Measurements from ENCODE around the gene ACTN2.
"Not testable (repeated sequence)": the region's sequence is repeated elsewhere in the genome, so short reads cannot be mapped to it uniquely, and the experiment has no call there.

Gene ACTN2

DNA sequence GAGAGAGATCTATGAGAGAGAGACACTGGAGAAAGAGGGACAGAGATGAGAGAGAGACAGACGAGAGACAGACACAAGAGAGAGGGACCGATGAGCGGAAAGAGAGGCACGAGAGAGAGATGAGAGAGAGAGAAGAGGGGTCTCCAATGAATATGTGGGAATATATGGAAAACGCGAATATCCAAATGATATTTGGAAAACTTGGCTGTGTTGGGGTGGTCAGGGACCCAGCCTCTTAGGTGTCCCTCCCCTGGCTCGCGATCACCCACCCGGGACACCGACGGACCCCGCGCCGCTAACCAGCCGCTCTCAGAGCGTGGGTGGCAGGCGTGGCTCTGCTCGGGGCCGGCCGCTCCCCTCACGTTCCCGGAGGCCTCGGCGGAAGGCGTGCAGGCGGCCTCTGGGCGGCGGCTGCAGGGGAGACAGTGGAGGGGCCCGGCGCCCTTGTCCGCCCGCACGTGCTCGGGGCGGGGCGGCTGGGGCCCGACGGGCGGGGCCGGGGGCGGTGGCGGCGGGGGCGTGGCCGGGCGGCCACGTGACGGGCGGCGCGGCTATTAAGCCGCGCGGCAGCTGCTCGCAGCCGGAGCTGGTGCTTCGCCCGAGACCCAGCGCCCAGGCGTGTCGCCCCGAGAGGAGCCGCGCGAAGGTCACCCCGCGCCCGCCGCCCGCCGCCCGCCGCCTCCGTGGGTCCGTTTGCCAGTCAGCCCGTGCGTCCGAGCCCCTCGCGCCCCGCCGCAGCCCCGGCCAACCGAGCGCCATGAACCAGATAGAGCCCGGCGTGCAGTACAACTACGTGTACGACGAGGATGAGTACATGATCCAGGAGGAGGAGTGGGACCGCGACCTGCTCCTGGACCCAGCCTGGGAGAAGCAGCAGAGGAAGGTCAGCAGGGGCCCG lies at the start of gene ACTN2:
Gene ACTN2, plus strand, starts transcription at position 583 of the 898 bp plus-strand sequence. Its CDS starts 175 bp downstream, at position 758.
- H3K36me3 ChIP-seq (ENCODE audit: insufficient read depth, low read length): no peaks in the 10 kb centered on the region
- H3K4me1 ChIP-seq (ENCODE audit: insufficient read depth, low read length): no peaks in the 10 kb centered on the region
- no peaks in the 10 kb centered on the region for H3K9me3 ChIP-seq (ENCODE audit: control insufficient read depth, insufficient read depth, low read length)
- H3K9ac ChIP-seq (ENCODE audit: low read depth, low read length): peak within 1 kb of the TSS; percentile 54

DNA sequence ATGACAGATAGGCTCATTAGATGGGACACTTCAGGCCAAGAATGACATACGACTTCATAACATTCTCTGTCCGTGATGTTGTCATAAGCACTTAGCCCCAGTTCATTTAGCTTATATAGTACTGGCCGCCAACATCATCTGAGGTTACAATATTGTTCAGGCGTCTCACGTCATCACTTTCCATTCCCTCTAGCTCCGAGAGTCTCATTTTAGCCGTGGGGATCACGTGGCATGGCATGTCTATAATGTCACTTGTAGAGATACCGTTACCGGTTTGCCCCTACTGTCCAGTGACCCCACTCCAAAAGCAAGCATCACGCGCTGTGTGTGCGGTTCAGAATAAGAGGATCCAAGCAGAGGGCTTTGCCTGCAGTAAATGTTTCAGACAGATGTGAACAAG lies 47.4 kb upstream of the ACTN2 start:
- H3K4me1 ChIP-seq (ENCODE audit: insufficient read depth, low read length): no peaks in the 10 kb centered on the region
- H3K9me3 ChIP-seq (ENCODE audit: control insufficient read depth, insufficient read depth, low read length): no peaks in the 10 kb centered on the region
- H3K9ac ChIP-seq (ENCODE audit: low read depth, low read length): no peak overlapping the region
- H3K36me3 ChIP-seq (ENCODE audit: insufficient read depth, low read length): no peaks in the 10 kb centered on the region

DNA sequence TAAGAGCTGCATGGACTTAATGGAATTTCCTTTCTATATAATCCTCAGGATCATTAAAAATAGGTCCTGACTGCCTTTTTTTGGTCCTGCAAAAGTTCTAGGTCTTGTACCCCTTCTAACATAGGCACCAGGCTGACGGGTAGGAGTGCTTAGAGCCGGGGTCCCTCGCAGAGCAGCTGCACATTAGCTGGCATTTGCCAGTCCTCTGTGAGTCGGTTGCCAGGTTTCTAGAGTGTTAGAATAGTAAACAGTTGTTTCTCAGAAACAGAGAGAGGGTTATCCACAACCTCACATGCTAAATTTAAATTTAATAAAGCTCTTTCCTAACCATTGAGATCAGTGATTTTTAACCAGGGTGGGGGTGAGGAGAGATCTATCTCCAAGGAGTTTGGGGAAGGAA lies 46.6 kb upstream of the ACTN2 start:
- Histone ChIP-seq H3K4me1 (ENCODE audit: insufficient read depth, low read length) (no peaks in the 10 kb centered on the region), H3K36me3 (ENCODE audit: insufficient read depth, low read length) (no peaks in the 10 kb centered on the region), H3K9me3 (ENCODE audit: control insufficient read depth, insufficient read depth, low read length) (no peaks in the 10 kb centered on the region), H3K9ac (ENCODE audit: low read depth, low read length) (no peak overlapping the region)

DNA sequence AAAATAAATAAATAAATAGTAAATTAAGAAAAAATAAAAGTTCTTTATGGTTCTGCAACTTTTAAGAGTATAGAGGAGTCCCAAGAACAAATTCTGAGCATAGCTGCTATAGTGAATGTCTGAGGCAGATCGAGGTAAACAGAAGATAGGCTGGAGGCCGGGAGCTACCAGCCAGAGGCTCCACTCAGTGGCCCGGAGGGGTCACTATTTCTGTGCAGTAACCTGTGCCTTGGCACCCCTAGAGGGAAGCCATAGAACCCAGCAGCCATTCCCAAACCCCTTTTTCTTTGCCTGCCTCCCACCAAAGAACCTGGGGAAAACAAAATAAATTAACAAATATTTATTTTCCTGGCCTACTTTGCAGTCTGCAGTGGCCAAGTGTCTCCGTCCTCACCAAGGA lies 43.5 kb upstream of the ACTN2 start:
- no peaks in the 10 kb centered on the region for H3K4me1 ChIP-seq (ENCODE audit: insufficient read depth, low read length)
- no peaks in the 10 kb centered on the region for H3K9me3 ChIP-seq (ENCODE audit: control insufficient read depth, insufficient read depth, low read length)
- H3K9ac ChIP-seq (ENCODE audit: low read depth, low read length): no peak overlapping the region
- H3K36me3 ChIP-seq (ENCODE audit: insufficient read depth, low read length): no peaks in the 10 kb centered on the region

DNA sequence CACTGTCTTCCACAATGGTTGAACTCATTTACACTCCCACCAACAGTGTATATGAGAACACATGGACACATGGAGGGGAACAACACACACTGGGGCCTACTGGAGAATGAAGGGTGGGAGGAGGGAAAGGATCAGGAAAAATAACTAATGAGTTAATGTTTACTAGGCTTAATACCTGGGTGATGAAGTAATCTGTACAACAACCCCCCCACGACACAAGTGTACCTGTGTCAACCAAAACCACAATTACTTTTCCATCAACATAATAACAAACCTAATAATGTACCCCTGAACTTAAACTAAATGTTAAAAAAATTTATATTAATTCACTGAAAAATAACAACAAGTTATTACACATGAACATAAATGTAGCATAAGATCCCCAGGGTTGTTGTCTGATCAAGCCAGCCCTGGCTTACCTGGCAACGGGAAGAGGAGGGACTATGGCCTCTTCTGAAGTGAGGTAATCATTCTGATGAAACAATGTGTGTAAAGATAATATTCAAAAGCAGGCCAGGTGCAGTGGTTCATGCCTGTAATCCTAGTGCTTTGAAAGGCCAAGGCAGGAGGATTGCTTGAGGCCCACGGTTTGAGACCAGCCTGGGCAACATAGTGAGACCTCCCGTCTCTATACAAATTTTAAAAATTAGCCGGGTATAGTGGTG lies 41.2 kb upstream of the ACTN2 start:
- Histone ChIP-seq H3K36me3 (ENCODE audit: insufficient read depth, low read length) (no peaks in the 10 kb centered on the region), H3K9ac (ENCODE audit: low read depth, low read length) (no peak overlapping the region), H3K9me3 (ENCODE audit: control insufficient read depth, insufficient read depth, low read length) (no peaks in the 10 kb centered on the region), H3K4me1 (ENCODE audit: insufficient read depth, low read length) (no peaks in the 10 kb centered on the region)

DNA sequence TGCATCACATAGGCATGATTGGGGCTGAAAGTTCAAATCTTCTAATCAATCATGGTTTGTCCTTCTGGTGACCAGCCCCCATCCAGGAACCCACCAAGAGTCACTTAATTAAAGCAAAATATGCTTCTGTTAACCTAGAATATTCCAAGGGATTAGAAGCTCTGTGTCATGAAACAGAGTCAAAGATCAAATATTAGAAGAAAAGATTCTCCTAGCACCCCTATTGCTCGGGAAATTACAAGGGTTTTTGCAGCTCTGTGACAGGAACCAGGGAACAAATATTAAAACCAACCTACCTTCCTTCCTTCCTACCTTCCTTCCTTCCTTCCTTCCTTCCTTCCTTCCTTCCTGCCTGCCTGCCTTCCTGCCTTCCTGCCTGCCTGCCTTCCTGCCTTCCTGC lies 31.8 kb upstream of the ACTN2 start:
- H3K9me3 ChIP-seq (ENCODE audit: control insufficient read depth, insufficient read depth, low read length): no peaks in the 10 kb centered on the region
- no peaks in the 10 kb centered on the region for H3K36me3 ChIP-seq (ENCODE audit: insufficient read depth, low read length)
- no peak overlapping the region for H3K9ac ChIP-seq (ENCODE audit: low read depth, low read length)
- no peaks in the 10 kb centered on the region for H3K4me1 ChIP-seq (ENCODE audit: insufficient read depth, low read length)

DNA sequence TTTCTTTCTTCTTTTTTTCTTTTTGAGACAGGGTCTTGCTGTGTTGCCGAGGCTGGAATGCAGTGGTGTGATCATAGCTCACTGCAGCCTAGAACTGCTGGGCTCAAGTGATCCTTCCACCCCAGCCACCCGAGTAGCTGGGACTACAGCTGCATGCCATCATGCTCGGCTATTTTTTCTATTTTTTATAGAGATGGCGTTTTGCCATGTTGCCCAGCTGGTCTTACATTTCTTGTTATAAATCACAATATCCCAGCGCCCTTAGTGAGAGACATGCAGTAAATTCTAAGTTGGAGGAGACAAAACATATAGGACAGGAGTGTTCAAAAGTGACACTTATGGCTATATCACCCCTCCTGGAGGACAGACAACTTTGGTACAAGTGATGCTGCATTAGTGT lies 31.3 kb upstream of the ACTN2 start:
- Histone ChIP-seq H3K4me1 (ENCODE audit: insufficient read depth, low read length) (no peaks in the 10 kb centered on the region), H3K36me3 (ENCODE audit: insufficient read depth, low read length) (no peaks in the 10 kb centered on the region), H3K9me3 (ENCODE audit: control insufficient read depth, insufficient read depth, low read length) (no peaks in the 10 kb centered on the region), H3K9ac (ENCODE audit: low read depth, low read length) (no peak overlapping the region)

DNA sequence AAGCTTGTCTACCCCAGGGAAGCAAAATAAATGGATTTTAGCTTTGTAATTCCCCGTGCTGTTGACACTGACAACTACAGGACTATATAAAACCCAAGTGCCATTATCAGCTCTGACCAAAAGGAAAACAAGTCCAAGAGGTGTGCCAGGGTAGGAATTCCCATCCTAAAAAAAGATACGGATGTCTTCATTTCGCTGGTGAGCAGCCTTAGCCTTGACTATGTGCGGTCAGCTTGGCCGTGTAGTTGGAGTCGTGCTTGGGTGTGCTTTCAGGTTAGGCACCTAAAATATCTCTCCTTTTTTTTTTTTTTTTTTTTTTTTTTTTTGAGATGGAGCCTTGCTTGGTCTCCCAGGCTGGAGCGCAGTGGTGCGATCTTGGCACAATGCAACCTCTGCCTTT lies 28.9 kb upstream of the ACTN2 start:
- Histone ChIP-seq H3K9me3 (ENCODE audit: control insufficient read depth, insufficient read depth, low read length) (no peaks in the 10 kb centered on the region), H3K9ac (ENCODE audit: low read depth, low read length) (no peak overlapping the region)

DNA sequence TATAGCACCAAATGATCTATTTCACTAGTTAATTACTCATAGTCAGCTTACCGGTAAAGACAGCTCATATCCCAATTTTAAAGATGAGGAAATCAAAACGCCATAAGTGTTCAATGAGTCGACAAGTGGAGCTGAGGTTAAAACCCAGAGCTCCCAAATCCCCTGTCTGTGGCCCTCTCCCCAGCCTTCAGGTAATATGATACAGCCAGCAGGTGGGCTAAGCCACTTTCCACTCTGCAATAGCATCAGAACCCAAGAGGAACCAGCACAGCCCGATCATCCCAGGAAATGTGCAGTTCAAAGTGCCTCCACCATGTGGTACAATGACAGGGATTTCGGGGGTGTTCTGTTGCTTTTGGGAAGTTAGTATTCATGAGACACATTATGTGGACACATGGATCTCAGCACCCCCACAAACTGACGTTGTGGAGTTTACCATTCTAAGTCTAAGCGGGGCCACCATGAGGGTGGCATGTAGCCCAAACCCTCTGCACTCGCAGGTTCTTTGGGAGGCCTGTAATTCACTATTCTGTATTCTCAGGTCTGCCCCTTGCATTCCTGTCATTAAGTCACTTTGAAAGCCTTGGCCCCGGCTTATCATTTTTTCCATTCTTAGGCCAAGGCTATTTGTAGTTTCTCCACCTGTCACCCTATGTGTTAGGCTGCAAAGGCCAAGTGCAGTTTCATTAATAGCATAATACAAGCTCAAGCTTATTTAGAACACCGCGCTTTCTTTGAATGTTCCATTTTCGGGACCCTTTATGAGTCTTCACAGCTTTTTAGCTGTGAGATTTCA lies 26.3 kb upstream of the ACTN2 start:
- Histone ChIP-seq H3K9ac (ENCODE audit: low read depth, low read length) (no peak overlapping the region), H3K36me3 (ENCODE audit: insufficient read depth, low read length) (no peaks in the 10 kb centered on the region), H3K9me3 (ENCODE audit: control insufficient read depth, insufficient read depth, low read length) (no peaks in the 10 kb centered on the region), H3K4me1 (ENCODE audit: insufficient read depth, low read length) (no peaks in the 10 kb centered on the region)

More for the DNA sequence above, 28.9 kb upstream of the ACTN2 start:
- Histone ChIP-seq H3K4me1 (ENCODE audit: insufficient read depth, low read length) (no peaks in the 10 kb centered on the region), H3K36me3 (ENCODE audit: insufficient read depth, low read length) (no peaks in the 10 kb centered on the region)

DNA sequence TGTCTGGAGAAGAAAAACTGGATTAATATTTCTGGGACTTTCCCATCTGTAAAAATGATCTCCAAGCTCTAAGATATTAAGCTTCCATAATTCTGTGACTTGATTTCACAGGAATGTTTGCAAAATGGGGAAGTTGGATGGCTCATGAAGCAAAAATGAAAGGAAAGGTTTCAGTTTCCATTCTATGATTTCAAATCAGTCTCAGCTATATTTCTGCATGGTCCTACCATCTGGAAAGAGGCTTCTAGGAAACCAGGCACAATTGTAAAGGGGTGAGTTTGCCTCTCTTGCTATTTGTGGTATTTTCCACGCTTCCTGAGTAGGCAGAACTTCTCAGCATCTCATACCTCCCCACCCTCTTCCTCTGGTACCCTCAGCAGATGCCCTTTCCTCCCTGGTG lies 22.4 kb upstream of the ACTN2 start:
- Histone ChIP-seq H3K9me3 (ENCODE audit: control insufficient read depth, insufficient read depth, low read length) (no peaks in the 10 kb centered on the region), H3K36me3 (ENCODE audit: insufficient read depth, low read length) (no peaks in the 10 kb centered on the region), H3K4me1 (ENCODE audit: insufficient read depth, low read length) (no peaks in the 10 kb centered on the region), H3K9ac (ENCODE audit: low read depth, low read length) (no peak overlapping the region)

DNA sequence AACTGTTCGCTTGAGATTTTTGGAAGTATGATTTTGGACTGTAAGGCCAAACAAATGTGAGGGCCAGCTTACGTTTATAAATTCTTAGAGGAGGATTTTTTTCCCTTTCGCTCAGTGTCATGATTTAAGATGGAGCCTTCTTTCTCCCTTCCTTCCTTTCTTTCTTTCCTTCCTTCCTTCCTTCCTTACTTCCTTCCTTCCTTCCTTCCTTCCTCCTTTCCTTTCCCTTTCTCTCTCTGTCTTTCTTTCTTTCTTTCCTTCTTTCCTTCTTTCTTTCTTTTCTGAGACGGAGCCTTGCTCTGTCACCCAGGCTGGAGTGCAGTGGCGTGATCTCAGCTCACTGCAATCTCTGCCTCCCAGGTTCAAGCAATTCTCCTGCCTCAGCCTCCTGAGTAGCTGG lies 17.4 kb upstream of the ACTN2 start:
- not testable (repeated sequence) for H3K4me1 ChIP-seq (ENCODE audit: insufficient read depth, low read length); H3K36me3 ChIP-seq (ENCODE audit: insufficient read depth, low read length); H3K9ac ChIP-seq (ENCODE audit: low read depth, low read length); H3K9me3 ChIP-seq (ENCODE audit: control insufficient read depth, insufficient read depth, low read length)

DNA sequence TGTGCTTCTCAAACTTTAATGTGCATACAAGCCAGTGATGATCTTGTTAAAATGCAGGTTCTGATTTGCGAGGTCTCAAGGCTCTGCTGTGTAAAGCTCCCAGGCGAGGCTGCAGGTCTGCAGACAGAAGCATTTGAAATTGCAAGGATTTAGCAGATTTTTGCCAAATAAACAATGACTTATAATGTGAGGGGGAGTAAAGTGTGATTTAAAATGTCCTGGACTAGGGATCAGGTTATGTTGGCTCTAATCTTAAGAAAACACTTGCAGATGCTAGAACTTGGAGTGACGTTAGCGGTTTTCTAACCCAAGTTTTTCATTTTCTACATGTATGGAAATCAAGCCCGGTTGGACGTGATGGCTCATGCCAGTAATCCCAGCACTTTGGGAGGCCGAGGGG lies 16.2 kb upstream of the ACTN2 start:
- Histone ChIP-seq H3K4me1 (ENCODE audit: insufficient read depth, low read length) (no peaks in the 10 kb centered on the region), H3K9ac (ENCODE audit: low read depth, low read length) (no peak overlapping the region), H3K36me3 (ENCODE audit: insufficient read depth, low read length) (no peaks in the 10 kb centered on the region), H3K9me3 (ENCODE audit: control insufficient read depth, insufficient read depth, low read length) (no peaks in the 10 kb centered on the region)

DNA sequence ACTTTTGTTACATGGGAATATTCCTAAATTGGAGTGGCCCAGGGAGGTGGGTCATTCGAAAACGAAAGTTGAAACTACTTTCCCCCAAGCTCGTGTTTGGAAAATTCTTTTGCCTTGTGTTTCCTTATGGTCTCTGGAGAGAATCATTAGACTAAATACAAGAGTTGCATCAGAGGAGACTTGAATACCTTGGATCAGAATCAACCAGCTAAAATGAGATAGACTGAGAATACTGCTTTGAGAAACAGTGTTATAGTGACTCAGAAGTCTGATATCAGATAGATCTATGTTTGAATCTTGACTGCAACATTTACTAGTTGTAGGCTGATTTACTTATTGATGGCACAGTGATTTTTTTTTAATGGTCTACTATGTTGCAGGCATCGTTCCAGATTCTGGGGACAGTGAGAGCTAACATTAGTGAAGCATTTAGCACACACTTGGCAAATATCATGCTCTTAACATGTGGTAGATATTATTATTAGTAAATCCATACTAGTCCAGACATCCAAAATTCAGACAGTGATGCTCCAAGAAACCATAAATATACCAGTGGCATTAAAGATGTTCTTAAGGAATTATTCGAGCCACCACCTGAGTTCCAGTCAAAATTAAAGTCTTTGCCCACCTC lies 12.9 kb upstream of the ACTN2 start:
- Histone ChIP-seq H3K9ac (ENCODE audit: low read depth, low read length) (no peak overlapping the region), H3K9me3 (ENCODE audit: control insufficient read depth, insufficient read depth, low read length) (no peaks in the 10 kb centered on the region), H3K4me1 (ENCODE audit: insufficient read depth, low read length) (no peaks in the 10 kb centered on the region), H3K36me3 (ENCODE audit: insufficient read depth, low read length) (no peaks in the 10 kb centered on the region)

DNA sequence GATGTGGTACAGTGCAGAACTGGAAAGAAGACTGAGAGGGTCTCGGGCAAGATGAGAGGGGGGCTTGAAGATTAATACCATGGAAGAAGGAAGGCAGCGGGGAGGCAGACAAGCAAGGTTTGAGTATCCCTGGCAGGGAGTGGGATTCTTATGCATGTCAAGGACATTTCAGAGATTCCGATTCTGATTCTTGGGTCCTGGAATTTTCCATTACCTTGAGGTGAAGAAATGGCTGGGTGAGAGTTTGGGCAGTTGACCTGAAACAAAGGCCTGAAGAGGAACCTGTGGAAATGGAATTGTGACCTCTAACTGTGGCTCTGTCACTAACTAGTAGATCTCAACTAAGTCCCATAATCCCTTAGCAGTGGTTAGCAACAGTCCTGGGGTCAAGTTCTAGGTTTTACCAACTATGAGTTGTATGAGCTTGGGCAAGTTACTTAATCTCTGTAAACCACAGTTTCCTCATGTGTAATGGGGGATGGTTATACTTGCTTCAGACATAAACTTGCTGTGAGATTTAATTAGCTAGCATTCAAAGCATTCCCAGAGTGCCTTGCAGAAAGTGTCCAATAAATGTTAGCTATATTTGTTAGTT lies 8.6 kb upstream of the ACTN2 start:
- Histone ChIP-seq H3K9ac (ENCODE audit: low read depth, low read length) (no peak overlapping the region), H3K4me1 (ENCODE audit: insufficient read depth, low read length) (no peaks in the 10 kb centered on the region), H3K9me3 (ENCODE audit: control insufficient read depth, insufficient read depth, low read length) (no peaks in the 10 kb centered on the region), H3K36me3 (ENCODE audit: insufficient read depth, low read length) (no peaks in the 10 kb centered on the region)
